Measurements from ENCODE around the gene ATG9A. TPM values are rescaled to one million over a fixed set of nuclear protein-coding genes. Genes with fewer than 3 reads are reported as not detected.

Gene ATG9A
- total and polyA plus RNA-seq, 2 of the 8 experiments (the other 6 are each of a cell fraction or from before 2014, with no cell fraction given) = 43.6 to 66.8 TPM

DNA sequence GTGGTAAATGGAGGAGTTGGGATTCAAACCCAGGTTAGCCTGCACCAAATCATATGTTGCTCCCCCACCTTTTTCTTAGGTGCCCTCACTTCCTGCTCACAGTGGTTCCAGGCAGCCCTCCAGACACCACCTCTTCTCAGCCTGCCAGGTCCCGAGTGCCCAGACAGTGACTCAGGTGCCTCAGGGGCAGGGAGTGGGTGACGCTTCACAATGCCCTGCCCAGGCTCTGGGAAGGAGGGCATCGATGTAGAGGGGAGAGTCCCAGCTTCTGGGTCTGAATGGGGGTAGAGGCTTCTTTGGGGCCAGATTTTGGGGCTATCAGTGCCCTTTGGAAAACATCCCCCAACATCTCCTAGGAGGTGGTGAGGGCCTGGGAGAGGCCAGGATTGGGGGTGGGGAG is 44.5 kb upstream of the ATG9A start (continued):
- TF ChIP-seq, protein P1, sequence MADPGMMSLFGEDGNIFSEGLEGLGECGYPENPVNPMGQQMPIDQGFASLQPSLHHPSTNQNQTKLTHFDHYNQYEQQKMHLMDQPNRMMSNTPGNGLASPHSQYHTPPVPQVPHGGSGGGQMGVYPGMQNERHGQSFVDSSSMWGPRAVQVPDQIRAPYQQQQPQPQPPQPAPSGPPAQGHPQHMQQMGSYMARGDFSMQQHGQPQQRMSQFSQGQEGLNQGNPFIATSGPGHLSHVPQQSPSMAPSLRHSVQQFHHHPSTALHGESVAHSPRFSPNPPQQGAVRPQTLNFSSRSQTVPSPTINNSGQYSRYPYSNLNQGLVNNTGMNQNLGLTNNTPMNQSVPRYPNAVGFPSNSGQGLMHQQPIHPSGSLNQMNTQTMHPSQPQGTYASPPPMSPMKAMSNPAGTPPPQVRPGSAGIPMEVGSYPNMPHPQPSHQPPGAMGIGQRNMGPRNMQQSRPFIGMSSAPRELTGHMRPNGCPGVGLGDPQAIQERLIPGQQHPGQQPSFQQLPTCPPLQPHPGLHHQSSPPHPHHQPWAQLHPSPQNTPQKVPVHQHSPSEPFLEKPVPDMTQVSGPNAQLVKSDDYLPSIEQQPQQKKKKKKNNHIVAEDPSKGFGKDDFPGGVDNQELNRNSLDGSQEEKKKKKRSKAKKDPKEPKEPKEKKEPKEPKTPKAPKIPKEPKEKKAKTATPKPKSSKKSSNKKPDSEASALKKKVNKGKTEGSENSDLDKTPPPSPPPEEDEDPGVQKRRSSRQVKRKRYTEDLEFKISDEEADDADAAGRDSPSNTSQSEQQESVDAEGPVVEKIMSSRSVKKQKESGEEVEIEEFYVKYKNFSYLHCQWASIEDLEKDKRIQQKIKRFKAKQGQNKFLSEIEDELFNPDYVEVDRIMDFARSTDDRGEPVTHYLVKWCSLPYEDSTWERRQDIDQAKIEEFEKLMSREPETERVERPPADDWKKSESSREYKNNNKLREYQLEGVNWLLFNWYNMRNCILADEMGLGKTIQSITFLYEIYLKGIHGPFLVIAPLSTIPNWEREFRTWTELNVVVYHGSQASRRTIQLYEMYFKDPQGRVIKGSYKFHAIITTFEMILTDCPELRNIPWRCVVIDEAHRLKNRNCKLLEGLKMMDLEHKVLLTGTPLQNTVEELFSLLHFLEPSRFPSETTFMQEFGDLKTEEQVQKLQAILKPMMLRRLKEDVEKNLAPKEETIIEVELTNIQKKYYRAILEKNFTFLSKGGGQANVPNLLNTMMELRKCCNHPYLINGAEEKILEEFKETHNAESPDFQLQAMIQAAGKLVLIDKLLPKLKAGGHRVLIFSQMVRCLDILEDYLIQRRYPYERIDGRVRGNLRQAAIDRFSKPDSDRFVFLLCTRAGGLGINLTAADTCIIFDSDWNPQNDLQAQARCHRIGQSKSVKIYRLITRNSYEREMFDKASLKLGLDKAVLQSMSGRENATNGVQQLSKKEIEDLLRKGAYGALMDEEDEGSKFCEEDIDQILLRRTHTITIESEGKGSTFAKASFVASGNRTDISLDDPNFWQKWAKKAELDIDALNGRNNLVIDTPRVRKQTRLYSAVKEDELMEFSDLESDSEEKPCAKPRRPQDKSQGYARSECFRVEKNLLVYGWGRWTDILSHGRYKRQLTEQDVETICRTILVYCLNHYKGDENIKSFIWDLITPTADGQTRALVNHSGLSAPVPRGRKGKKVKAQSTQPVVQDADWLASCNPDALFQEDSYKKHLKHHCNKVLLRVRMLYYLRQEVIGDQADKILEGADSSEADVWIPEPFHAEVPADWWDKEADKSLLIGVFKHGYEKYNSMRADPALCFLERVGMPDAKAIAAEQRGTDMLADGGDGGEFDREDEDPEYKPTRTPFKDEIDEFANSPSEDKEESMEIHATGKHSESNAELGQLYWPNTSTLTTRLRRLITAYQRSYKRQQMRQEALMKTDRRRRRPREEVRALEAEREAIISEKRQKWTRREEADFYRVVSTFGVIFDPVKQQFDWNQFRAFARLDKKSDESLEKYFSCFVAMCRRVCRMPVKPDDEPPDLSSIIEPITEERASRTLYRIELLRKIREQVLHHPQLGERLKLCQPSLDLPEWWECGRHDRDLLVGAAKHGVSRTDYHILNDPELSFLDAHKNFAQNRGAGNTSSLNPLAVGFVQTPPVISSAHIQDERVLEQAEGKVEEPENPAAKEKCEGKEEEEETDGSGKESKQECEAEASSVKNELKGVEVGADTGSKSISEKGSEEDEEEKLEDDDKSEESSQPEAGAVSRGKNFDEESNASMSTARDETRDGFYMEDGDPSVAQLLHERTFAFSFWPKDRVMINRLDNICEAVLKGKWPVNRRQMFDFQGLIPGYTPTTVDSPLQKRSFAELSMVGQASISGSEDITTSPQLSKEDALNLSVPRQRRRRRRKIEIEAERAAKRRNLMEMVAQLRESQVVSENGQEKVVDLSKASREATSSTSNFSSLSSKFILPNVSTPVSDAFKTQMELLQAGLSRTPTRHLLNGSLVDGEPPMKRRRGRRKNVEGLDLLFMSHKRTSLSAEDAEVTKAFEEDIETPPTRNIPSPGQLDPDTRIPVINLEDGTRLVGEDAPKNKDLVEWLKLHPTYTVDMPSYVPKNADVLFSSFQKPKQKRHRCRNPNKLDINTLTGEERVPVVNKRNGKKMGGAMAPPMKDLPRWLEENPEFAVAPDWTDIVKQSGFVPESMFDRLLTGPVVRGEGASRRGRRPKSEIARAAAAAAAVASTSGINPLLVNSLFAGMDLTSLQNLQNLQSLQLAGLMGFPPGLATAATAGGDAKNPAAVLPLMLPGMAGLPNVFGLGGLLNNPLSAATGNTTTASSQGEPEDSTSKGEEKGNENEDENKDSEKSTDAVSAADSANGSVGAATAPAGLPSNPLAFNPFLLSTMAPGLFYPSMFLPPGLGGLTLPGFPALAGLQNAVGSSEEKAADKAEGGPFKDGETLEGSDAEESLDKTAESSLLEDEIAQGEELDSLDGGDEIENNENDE (IDR thresholded peaks at IDR 0.05; ENCODE audit: insufficient replicate concordance, low read length) = no peak
- TF ChIP-seq BRCA1 (IDR thresholded peaks at IDR 0.05; ENCODE audit: low read depth, low read length) (no peak), GTF2F1 (IDR thresholded peaks at IDR 0.05; ENCODE audit: borderline replicate concordance, low read depth, low read length) (no peak), ZNF274 (IDR thresholded peaks at IDR 0.05; ENCODE audit: borderline replicate concordance, extremely low read depth, low read length) (no peak), RFX5 (IDR thresholded peaks at IDR 0.05; ENCODE audit: borderline replicate concordance, low read depth, low read length) (no peak), SP4 (IDR thresholded peaks at IDR 0.05; ENCODE audit: low read length) (no peak), BACH1 (IDR thresholded peaks at IDR 0.05; ENCODE audit: low read length) (no peak), POLR2A (IDR thresholded peaks at IDR 0.05; ENCODE audit: control extremely low read depth in 1 of 2, low read depth in 2 of 2, low read length in 2 of 2) (no peak), SIN3A (conservative IDR thresholded peaks at IDR 0.05 in 1 of 2, IDR thresholded peaks at IDR 0.05 in 1 of 2; ENCODE audit: low read depth in 1 of 2, low read length in 2 of 2) (no peak)
